Lower leg skin (tissue), 4 donors: ENCODE measurements around the gene FHL2. TPM values are rescaled to one million over a fixed set of nuclear protein-coding genes. Genes with fewer than 3 reads are reported as not detected.

Experiments used
- DNase-seq, 2 donors: peaks; one replicate each; pipeline ENCODE4 v3.0.0-alpha.2; 2019; ENCODE audit warnings: low spot score in 2 of 2
- H3K4me3 ChIP-seq: fragments of 200-600 bp; sonication (generic); 2 replicates; pipeline ENCODE4 v1.5.1; 2017; ENCODE audit warnings: mild to moderate bottlenecking, low read depth; ENCODE audit not compliant: poor library complexity, severe bottlenecking
- CTCF ChIP-seq, 3 donors: fragments of 450-650 bp; IDR thresholded peaks; one replicate each; pipeline ENCODE4 v1.5.1; 2016; ENCODE audit warnings: antibody characterized with exemption in 3 of 3, mild to moderate bottlenecking in 3 of 3, moderate library complexity in 2 of 3
- POLR2A ChIP-seq, 2 donors: fragments of 450-650 bp; IDR thresholded peaks; one replicate each; pipeline ENCODE4 v1.6.1; 2016 to 2017; ENCODE audit warnings: antibody characterized with exemption in 2 of 2, mild to moderate bottlenecking in 1 of 2, moderate library complexity in 1 of 2
- WGBS, 2 donors: methylation state at CpG; one replicate each; pipeline ENCODE4 v1.1.5; 2018; 5-methylcytosine and 5-hydroxymethylcytosine counted together
- intact Hi-C: fragments of 100-400 bp; cut with DNase I; formaldehyde crosslinking; loops from one replicate; pipeline ENCODE4 v1.15.0; 2023; ENCODE audit warnings: low total_unique reads
- total RNA-seq, 4 donors: library from RNA; depleted of rRNA; stranded (reverse); fragments of >200 nt; gene quantifications; one replicate each; pipeline ENCODE4 v1.1.0, GENCODE V29; 2016

The FHL2 gene
- total RNA-seq, 4 donors from 2014 or later: 48.3 to 67.3 (median 49.3) TPM

- intact Hi-C loops: no loop called here
- 64 to 73% methylated on average over 3 of the region's 3 CpGs for WGBS, 2 donors
- no peak for DNase-seq
- no peak overlapping the region for H3K4me3 ChIP-seq
- TF ChIP-seq POLR2A (IDR thresholded peaks at IDR 0.05): no peak
- no peak for TF ChIP-seq CTCF (IDR thresholded peaks at IDR 0.05)
These were observed 38.9 kb upstream of the FHL2 start for GRCh38 chr2:105437708-105438103.

- H3K4me3 ChIP-seq: no peak overlapping the region
- no peak for TF ChIP-seq CTCF (IDR thresholded peaks at IDR 0.05)
- no peak for TF ChIP-seq POLR2A (IDR thresholded peaks at IDR 0.05)
- intact Hi-C loops: no loop called here
- DNase-seq: no peak
- 28 to 36% methylated on average over 4 of the region's 4 CpGs for WGBS, 2 donors
These were observed 33.9 kb upstream of the FHL2 start for GRCh38 chr2:105432749-105433148.

GRCh38 chr2:105432044-105432399, 33.2 kb upstream of the FHL2 start:
- H3K4me3 ChIP-seq: no peak overlapping the region
- 28 to 36% methylated on average over 2 of the region's 2 CpGs for WGBS, 2 donors
- intact Hi-C loops: no loop called here
- no peak for TF ChIP-seq POLR2A (IDR thresholded peaks at IDR 0.05)
- TF ChIP-seq CTCF (IDR thresholded peaks at IDR 0.05): no peak
- DNase-seq: no peak

GRCh38 chr2:105431367-105432043, 32.7 kb upstream of the FHL2 start:
- intact Hi-C loops: no loop called here
- H3K4me3 ChIP-seq: no peak overlapping the region
- no peak for DNase-seq
- 19 to 20% methylated on average over 4 of the region's 4 CpGs for WGBS, 2 donors
- no peak for TF ChIP-seq CTCF (IDR thresholded peaks at IDR 0.05)
- no peak for TF ChIP-seq POLR2A (IDR thresholded peaks at IDR 0.05)

GRCh38 chr2:105428387-105429018, 29.7 kb upstream of the FHL2 start:
- H3K4me3 ChIP-seq: no peak overlapping the region
- peak in 1 of 2 donors; percentile 68 for DNase-seq
- no peak for TF ChIP-seq CTCF (IDR thresholded peaks at IDR 0.05)
- TF ChIP-seq POLR2A (IDR thresholded peaks at IDR 0.05): no peak
- intact Hi-C loops: no loop called here
- WGBS, 2 donors: 67 to 77% methylated on average over 12 of the region's 12 CpGs
